ENCODE data around the gene PDE10A.

GRCh38 chr6:165487950-165488349 lies 175.1 kb downstream of the PDE10A start:
- TF ChIP-seq, protein P1, sequence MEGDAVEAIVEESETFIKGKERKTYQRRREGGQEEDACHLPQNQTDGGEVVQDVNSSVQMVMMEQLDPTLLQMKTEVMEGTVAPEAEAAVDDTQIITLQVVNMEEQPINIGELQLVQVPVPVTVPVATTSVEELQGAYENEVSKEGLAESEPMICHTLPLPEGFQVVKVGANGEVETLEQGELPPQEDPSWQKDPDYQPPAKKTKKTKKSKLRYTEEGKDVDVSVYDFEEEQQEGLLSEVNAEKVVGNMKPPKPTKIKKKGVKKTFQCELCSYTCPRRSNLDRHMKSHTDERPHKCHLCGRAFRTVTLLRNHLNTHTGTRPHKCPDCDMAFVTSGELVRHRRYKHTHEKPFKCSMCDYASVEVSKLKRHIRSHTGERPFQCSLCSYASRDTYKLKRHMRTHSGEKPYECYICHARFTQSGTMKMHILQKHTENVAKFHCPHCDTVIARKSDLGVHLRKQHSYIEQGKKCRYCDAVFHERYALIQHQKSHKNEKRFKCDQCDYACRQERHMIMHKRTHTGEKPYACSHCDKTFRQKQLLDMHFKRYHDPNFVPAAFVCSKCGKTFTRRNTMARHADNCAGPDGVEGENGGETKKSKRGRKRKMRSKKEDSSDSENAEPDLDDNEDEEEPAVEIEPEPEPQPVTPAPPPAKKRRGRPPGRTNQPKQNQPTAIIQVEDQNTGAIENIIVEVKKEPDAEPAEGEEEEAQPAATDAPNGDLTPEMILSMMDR (IDR thresholded peaks at IDR 0.05; ENCODE audit: insufficient read depth, low read length, poor library complexity, severe bottlenecking) = no peak
- TF ChIP-seq EZH2phosphoT487 (conservative IDR thresholded peaks at IDR 0.05; ENCODE audit: low read length) = no peak
